Measurements from ENCODE around the gene TTC5.

DNA sequence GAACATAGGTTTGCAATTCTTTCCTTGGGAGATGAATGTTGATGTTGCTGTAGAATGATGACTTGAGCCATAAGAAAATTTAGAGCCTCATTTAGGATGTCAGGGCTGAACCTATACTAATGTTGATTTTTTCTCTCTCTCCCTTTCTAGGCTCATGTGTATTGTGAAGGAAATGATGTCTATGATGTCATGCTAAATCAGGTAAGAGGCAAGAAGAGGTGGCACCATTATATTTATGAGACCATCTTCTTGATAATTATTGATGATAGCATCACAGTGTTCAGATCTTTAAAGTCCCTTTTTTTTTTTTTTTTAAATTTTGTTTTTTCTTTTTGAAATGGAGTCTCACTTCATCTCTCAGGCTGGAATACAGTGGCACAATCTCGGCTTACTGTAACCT, 41.0 kb upstream of the TTC5 start:
- TF ChIP-seq, protein P1, sequence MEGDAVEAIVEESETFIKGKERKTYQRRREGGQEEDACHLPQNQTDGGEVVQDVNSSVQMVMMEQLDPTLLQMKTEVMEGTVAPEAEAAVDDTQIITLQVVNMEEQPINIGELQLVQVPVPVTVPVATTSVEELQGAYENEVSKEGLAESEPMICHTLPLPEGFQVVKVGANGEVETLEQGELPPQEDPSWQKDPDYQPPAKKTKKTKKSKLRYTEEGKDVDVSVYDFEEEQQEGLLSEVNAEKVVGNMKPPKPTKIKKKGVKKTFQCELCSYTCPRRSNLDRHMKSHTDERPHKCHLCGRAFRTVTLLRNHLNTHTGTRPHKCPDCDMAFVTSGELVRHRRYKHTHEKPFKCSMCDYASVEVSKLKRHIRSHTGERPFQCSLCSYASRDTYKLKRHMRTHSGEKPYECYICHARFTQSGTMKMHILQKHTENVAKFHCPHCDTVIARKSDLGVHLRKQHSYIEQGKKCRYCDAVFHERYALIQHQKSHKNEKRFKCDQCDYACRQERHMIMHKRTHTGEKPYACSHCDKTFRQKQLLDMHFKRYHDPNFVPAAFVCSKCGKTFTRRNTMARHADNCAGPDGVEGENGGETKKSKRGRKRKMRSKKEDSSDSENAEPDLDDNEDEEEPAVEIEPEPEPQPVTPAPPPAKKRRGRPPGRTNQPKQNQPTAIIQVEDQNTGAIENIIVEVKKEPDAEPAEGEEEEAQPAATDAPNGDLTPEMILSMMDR (IDR thresholded peaks at IDR 0.05; ENCODE audit: low read depth, low read length, poor library complexity, severe bottlenecking): no peak
- TF ChIP-seq EZH2phosphoT487 (IDR thresholded peaks at IDR 0.05; ENCODE audit: borderline replicate concordance, low read length): no peak

Data from DOHH2 (cell line).